ENCODE results near the gene SLC39A11.

The SLC39A11 gene

DNA sequence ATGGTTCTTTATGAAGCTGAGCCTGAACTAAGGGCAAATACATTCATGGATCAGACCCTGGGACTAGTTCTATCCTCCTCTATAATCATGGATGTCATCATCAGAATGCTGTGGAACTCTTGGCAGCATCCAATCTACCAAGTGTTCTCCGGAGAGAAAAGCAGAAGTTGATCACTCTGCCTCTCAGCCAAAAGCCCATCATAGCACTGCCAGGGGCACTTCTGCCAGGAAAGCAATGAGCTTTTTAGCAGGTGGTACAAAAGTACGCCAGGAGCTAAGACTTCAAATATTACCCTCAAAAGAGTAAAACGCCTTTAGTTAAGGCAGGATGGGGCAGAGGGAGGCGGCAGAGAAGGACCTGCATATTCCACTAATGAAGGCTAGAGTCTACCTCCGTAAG, 279.0 kb downstream of the SLC39A11 start:
- Histone ChIP-seq H2AFZ (ENCODE audit: low read depth, low read length) (no peak overlapping the region), H3K4me2 (ENCODE audit: low read length) (no peak overlapping the region), H3K27me3 (ENCODE audit: low read depth, low read length) (no peaks in the 10 kb centered on the region), H3K27ac (ENCODE audit: low read length) (no peak overlapping the region), H3K9me3 (ENCODE audit: insufficient read depth, low read length) (no peaks in the 10 kb centered on the region), H3K36me3 (replicated peaks; ENCODE audit: low read depth, low read length) (peaks cover 8% of the 10 kb centered on the region), H3K79me2 (ENCODE audit: low read length) (no peaks in the 10 kb centered on the region), H3K9ac (ENCODE audit: low read length) (no peak overlapping the region), H3K4me1 (ENCODE audit: low read length) (no peaks in the 10 kb centered on the region), H4K20me1 (ENCODE audit: insufficient read depth, low read length) (no peaks in the 10 kb centered on the region), H3K4me3 (ENCODE audit: low read length) (no peak overlapping the region)
- TF ChIP-seq, protein P1, sequence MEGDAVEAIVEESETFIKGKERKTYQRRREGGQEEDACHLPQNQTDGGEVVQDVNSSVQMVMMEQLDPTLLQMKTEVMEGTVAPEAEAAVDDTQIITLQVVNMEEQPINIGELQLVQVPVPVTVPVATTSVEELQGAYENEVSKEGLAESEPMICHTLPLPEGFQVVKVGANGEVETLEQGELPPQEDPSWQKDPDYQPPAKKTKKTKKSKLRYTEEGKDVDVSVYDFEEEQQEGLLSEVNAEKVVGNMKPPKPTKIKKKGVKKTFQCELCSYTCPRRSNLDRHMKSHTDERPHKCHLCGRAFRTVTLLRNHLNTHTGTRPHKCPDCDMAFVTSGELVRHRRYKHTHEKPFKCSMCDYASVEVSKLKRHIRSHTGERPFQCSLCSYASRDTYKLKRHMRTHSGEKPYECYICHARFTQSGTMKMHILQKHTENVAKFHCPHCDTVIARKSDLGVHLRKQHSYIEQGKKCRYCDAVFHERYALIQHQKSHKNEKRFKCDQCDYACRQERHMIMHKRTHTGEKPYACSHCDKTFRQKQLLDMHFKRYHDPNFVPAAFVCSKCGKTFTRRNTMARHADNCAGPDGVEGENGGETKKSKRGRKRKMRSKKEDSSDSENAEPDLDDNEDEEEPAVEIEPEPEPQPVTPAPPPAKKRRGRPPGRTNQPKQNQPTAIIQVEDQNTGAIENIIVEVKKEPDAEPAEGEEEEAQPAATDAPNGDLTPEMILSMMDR (IDR thresholded peaks at IDR 0.05; ENCODE audit: low read depth, low read length), result no peak
- TF ChIP-seq EZH2phosphoT487 (IDR thresholded peaks at IDR 0.05; ENCODE audit: low read depth), result no peak

DNA sequence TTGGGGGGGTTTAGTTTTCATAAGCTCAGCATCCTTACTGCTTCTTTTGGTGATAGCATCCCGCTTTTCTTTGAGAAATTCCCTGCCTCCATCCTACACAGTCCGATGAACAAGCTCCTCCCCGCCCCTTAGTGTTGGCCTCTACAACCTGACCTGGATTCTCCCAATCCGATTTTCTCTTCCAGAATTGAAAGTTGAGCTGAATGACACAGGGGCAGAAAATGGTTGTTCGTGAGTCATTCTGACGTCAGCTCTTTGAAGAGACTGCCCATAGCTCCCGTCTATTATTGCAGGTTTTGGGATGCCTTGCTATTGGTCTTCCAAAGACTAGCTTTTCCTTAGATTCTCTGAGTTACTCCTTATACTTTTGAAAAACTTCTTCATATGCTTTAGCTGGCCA, 279.7 kb downstream of the SLC39A11 start:
- no peak for TF ChIP-seq EZH2phosphoT487 (IDR thresholded peaks at IDR 0.05; ENCODE audit: low read depth)
- TF ChIP-seq, protein P1 (IDR thresholded peaks at IDR 0.05; ENCODE audit: low read depth, low read length), result no peak
- H3K9ac ChIP-seq (ENCODE audit: low read length), result no peak overlapping the region

DNA sequence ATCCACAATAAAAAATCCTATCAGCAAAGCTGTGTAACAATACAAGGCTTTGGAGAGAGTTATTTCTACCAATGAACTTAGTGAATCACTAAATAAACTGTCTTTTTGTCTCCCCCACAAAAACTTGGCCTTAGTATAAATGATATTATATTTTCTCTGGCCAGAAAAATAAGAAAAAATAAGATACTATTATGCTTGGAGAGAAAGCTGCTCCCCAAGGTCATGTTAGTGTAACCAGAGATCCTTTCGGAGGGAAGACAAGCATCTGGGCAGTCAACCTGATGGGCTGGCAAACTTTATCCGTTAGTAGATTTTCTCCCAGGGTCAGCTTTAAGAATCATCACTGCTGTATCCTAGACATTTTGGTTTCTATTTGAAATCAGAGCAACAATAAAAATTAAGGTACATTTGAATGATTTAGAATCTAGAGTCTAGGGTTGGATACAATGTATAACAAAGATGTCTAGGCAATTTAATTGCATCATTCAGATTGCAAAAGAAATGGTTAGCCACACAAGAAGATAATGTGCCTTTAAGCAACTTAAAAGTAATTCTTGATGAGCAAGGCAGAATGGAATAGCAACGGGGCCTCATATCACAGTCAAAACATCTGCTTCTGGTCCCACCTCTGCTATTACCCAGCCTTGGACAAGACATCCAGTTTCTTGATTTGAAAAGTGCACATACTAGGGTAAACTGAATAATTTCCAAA, 280.4 kb downstream of the SLC39A11 start:
- no peaks in the 10 kb centered on the region for H3K79me2 ChIP-seq (ENCODE audit: low read length)
- no peaks in the 10 kb centered on the region for H3K27me3 ChIP-seq (ENCODE audit: low read depth, low read length)
- no peaks in the 10 kb centered on the region for H4K20me1 ChIP-seq (ENCODE audit: insufficient read depth, low read length)
- no peak overlapping the region for H3K9ac ChIP-seq (ENCODE audit: low read length)
- TF ChIP-seq EZH2phosphoT487 (IDR thresholded peaks at IDR 0.05; ENCODE audit: low read depth), result no peak
- TF ChIP-seq, protein P1 (IDR thresholded peaks at IDR 0.05; ENCODE audit: low read depth, low read length), result no peak
- no peak overlapping the region for H3K4me2 ChIP-seq (ENCODE audit: low read length)
- no peak overlapping the region for H2AFZ ChIP-seq (ENCODE audit: low read depth, low read length)
- no peak overlapping the region for H3K27ac ChIP-seq (ENCODE audit: low read length)
- H3K4me3 ChIP-seq (ENCODE audit: low read length), result no peak overlapping the region
- H3K9me3 ChIP-seq (ENCODE audit: insufficient read depth, low read length), result no peaks in the 10 kb centered on the region
- H3K36me3 ChIP-seq (replicated peaks; ENCODE audit: low read depth, low read length), result peaks cover 8% of the 10 kb centered on the region
- H3K4me1 ChIP-seq (ENCODE audit: low read length), result no peaks in the 10 kb centered on the region

More for the DNA sequence above, 279.7 kb downstream of the SLC39A11 start:
- Histone ChIP-seq H2AFZ (ENCODE audit: low read depth, low read length) (no peak overlapping the region), H3K4me3 (ENCODE audit: low read length) (no peak overlapping the region), H4K20me1 (ENCODE audit: insufficient read depth, low read length) (no peaks in the 10 kb centered on the region), H3K4me1 (ENCODE audit: low read length) (no peaks in the 10 kb centered on the region), H3K79me2 (ENCODE audit: low read length) (no peaks in the 10 kb centered on the region), H3K36me3 (replicated peaks; ENCODE audit: low read depth, low read length) (peaks cover 8% of the 10 kb centered on the region), H3K27me3 (ENCODE audit: low read depth, low read length) (no peaks in the 10 kb centered on the region), H3K27ac (ENCODE audit: low read length) (no peak overlapping the region), H3K9me3 (ENCODE audit: insufficient read depth, low read length) (no peaks in the 10 kb centered on the region), H3K4me2 (ENCODE audit: low read length) (no peak overlapping the region)

DNA sequence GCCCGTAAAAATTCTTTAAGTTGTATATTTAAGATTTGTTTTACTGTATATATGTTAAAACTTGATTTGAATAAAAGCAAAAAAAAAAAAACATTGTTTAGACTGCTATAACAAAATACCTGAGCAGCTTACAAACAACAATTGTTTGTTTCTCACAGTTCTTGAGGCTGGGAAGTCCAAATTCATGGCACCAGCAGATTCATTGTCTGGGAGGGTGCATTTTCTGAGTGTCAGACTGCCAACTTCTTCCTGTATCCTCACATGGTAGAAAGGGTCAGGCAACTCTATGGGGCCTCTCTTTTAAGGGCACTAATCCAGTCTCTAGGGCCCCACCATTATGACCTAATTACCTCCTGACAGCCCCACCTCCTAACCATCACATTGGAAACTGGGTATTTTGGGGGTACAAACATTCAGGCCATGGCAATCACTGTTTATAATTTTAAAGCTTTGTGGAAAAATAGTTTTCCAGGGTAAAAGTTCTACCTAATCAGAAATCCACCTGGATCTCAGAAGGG, 281.4 kb downstream of the SLC39A11 start:
- Histone ChIP-seq H3K9ac (ENCODE audit: low read length) (no peak overlapping the region), H3K27ac (ENCODE audit: low read length) (no peak overlapping the region), H2AFZ (ENCODE audit: low read depth, low read length) (no peak overlapping the region), H3K4me3 (ENCODE audit: low read length) (no peak overlapping the region), H3K4me2 (ENCODE audit: low read length) (no peak overlapping the region), H3K27me3 (ENCODE audit: low read depth, low read length) (no peaks in the 10 kb centered on the region), H3K36me3 (replicated peaks; ENCODE audit: low read depth, low read length) (peaks cover 8% of the 10 kb centered on the region), H3K9me3 (ENCODE audit: insufficient read depth, low read length) (no peaks in the 10 kb centered on the region), H4K20me1 (ENCODE audit: insufficient read depth, low read length) (no peaks in the 10 kb centered on the region), H3K4me1 (ENCODE audit: low read length) (no peaks in the 10 kb centered on the region), H3K79me2 (ENCODE audit: low read length) (no peaks in the 10 kb centered on the region)
- TF ChIP-seq, protein P1 (IDR thresholded peaks at IDR 0.05; ENCODE audit: low read depth, low read length), result no peak
- no peak for TF ChIP-seq EZH2phosphoT487 (IDR thresholded peaks at IDR 0.05; ENCODE audit: low read depth)

Measured in OCI-LY3 (cell line).